Measurements from ENCODE around the gene GALNT6. TPM values are rescaled to one million over a fixed set of nuclear protein-coding genes. Genes with fewer than 3 reads are reported as not detected.
A peak's percentile ranks its signal among the peaks of the same experiment; 100 is the strongest.

Gene GALNT6
- total RNA-seq, 1 donor from 2014 or later, result 24.0 TPM

DNA sequence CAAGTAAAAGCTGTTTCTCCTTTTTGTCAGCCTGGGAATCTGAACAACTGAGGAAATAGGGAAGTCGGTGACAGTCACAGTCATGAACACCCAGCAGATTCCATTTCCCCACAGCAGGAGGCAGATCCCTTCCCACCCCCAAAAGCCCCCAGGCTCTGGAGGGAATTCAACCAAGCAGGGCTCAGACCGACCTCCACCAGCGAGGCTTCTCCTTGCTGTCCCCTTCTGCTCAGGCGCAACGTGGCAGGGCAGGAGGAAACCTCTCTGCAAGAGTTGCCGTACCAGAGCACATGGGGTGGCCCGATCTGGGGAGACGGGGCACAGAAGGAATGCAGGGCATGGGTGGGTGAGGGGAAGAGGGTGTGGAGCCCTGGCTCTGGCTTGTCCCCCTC, 319 bp downstream of the GALNT6 start:
- Histone ChIP-seq H3K27ac (peak overlapping the region; percentile 79), H3K4me3 (peak overlapping the region; percentile 70), H3K4me1 (peaks cover 43% of the 10 kb centered on the region), H3K9me3 (no peaks in the 10 kb centered on the region), H3K36me3 (no peaks in the 10 kb centered on the region), H3K27me3 (ENCODE audit: low read depth) (peaks cover 7% of the 10 kb centered on the region)
- intact Hi-C loops (cut with DNase I), result no loop called here
- DNase-seq, result peak; percentile 63
- ATAC-seq, result peak; percentile 48 to 58
- TF ChIP-seq CTCF (IDR thresholded peaks at IDR 0.05), result no peak

DNA sequence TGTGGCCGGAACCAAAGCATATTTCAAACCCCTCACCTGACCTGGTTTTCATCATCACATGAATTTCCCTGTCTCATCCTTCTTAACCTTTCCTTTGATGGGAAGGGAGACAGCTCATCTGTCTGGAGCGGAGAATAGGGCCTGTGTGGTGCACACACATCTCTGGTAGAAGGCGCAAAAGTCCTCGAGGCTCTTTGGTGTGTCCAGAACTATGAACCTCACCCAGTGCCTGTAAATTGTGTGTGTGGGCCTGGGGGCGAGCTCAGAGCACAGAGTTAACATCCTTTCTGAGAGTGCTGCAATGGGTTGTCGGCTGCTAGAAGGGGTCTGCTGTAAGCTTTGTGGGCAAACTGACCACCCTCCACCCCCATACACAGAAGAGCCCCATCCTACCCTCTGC, 749 bp downstream of the GALNT6 start:
- no peak for ATAC-seq
- Histone ChIP-seq H3K4me3 (peak overlapping the region; percentile 70), H3K27me3 (ENCODE audit: low read depth) (peaks cover 7% of the 10 kb centered on the region), H3K4me1 (peaks cover 43% of the 10 kb centered on the region), H3K36me3 (no peaks in the 10 kb centered on the region), H3K27ac (peak overlapping the region; percentile 79), H3K9me3 (no peaks in the 10 kb centered on the region)
- no peak for DNase-seq
- no peak for TF ChIP-seq CTCF (IDR thresholded peaks at IDR 0.05)
- intact Hi-C loops (cut with DNase I), result no loop called here

DNA sequence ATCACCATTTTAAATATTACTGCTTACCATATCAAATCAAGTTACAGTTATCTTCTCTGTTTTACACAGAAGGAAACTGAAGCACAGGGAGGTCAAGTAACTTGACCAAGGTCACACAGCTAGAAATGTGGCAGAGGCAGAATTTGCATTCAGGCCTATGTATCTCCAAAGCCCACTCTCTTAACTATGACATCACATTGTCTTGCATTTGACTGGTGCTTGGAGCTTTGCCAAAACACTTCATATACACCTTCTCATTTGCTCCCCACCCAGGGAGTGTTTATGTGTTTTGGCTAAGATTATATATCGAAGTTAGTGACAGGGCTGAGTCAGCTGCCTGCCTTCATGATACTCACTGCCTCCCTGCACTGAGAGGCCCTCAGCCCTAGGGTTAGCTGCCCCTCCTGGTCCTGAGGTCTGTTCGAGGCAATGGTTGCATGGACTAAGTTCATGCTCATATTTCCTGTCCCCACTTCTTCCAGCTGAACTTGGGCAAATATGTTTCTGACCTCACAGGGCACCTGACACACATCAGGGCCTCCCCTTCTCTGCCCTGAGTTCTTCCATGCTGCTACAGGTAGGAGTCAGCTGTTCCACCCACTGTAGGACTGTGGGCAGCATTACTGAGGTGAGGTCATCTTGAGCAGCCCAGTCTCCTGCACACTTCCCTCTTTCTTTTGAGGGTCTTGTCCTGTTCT, 1.8 kb downstream of the GALNT6 start:
- TF ChIP-seq CTCF (IDR thresholded peaks at IDR 0.05), result no peak
- ATAC-seq, result peak in 1 of 2 donors; percentile 23
- Histone ChIP-seq H3K4me1 (peaks cover 37% of the 10 kb centered on the region), H3K36me3 (no peaks in the 10 kb centered on the region), H3K4me3 (no peak overlapping the region), H3K27ac (no peak overlapping the region), H3K27me3 (ENCODE audit: low read depth) (peaks cover 7% of the 10 kb centered on the region), H3K9me3 (no peaks in the 10 kb centered on the region)
- no peak for DNase-seq
- intact Hi-C loops (cut with DNase I), result no loop called here

DNA sequence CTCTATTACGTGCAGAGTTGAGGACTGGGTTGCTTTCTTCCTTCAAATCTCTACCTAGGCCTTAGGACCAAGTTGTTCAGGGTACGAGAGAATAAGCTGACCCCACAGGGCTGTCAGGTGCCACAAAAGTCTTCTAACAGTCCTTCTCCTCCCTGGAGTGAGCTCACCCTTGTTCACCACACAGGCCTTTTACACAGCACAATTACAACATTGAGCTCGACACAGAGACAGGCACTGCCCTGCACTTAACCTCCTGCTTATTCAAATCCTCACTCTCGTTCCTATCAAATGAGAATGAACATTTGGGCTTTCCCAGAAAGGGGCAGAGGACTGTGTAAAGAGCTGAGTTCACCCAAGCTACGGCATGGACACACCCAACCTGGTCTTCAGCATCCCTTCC, 2.4 kb downstream of the GALNT6 start:
- no peak overlapping the region for H3K4me3 ChIP-seq
- peaks cover 7% of the 10 kb centered on the region for H3K27me3 ChIP-seq (ENCODE audit: low read depth)
- DNase-seq (no peak), ATAC-seq (no peak)
- no peak overlapping the region for H3K27ac ChIP-seq
- intact Hi-C loops (cut with DNase I), result no loop called here
- no peaks in the 10 kb centered on the region for H3K36me3 ChIP-seq
- no peak for TF ChIP-seq CTCF (IDR thresholded peaks at IDR 0.05)
- H3K4me1 ChIP-seq, result peaks cover 31% of the 10 kb centered on the region
- no peaks in the 10 kb centered on the region for H3K9me3 ChIP-seq

DNA sequence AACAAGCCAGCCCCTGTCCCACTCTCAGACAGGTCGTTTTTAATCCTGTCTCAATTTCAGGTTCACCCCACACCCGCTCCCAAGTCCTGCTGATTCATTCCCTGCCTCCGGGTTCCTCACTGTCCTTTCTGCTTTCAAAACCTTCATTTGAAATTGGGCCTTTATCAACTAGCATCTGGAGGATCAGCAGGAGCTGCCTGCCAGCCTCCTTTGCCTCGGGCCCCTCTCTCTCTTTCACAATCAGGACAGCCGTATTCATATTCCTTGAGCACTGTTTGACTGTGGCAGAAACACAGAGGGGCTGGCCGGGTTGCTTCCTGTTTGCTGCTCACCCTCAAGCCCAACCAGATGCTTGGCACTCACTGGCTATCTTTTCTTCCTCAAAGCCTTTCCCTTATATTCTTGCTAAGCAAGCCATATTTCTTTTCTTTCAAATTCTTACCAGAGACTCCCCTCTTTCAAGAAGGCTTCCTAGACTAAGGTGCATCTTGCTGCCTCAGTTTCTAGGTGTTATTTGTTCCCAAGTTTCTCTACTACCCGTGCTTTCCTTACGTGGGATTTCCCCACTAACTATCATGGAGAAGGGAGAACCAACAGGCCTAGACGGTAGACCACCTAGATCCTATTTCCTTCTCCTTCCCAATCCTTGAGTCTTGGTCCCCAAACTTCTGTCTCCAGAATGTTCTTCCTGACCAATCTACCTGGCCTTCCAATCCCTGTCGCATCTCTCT, 3.0 kb downstream of the GALNT6 start:
- TF ChIP-seq CTCF (IDR thresholded peaks at IDR 0.05), result no peak
- no peak overlapping the region for H3K4me3 ChIP-seq
- no peaks in the 10 kb centered on the region for H3K9me3 ChIP-seq
- no peaks in the 10 kb centered on the region for H3K36me3 ChIP-seq
- peaks cover 7% of the 10 kb centered on the region for H3K27me3 ChIP-seq (ENCODE audit: low read depth)
- intact Hi-C loops (cut with DNase I), result no loop called here
- ATAC-seq (no peak), DNase-seq (no peak)
- peaks cover 27% of the 10 kb centered on the region for H3K4me1 ChIP-seq
- H3K27ac ChIP-seq, result no peak overlapping the region
